Measurements from ENCODE around the gene AOC1.

The AOC1 gene

DNA sequence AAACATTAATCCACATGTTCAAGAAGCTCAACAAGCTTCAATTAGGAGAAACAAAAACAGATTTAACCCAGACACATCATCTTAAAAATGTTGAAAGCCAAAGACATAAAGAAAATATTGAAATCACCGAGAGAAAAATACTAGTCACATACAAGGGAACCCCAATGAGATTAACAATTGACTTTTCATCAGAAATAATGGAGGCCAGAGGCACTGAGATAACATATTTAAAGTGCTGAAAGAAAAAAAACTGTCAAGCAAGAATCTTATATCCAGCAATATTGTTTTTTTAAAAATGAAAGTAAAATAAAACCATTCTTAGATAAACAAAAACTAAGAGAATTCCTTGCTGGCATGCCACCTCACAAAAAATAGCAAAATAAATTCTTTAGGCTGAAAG is 28.9 kb downstream of the AOC1 start:
- no peak for TF ChIP-seq CTCF (IDR thresholded peaks at IDR 0.05)
- no peaks in the 10 kb centered on the region for H3K27me3 ChIP-seq
- no peak for DNase-seq
- intact Hi-C loops (cut with DNase I; ENCODE audit: low total_unique reads), result no loop called here
- no peak overlapping the region for H3K4me3 ChIP-seq
- H3K4me1 ChIP-seq, result no peaks in the 10 kb centered on the region
- H3K36me3 ChIP-seq, result no peaks in the 10 kb centered on the region
- H3K9me3 ChIP-seq, result peaks cover 0 to 28% (median 23%) of the 10 kb centered on the region in 3 donors
- no peak overlapping the region for H3K27ac ChIP-seq

DNA sequence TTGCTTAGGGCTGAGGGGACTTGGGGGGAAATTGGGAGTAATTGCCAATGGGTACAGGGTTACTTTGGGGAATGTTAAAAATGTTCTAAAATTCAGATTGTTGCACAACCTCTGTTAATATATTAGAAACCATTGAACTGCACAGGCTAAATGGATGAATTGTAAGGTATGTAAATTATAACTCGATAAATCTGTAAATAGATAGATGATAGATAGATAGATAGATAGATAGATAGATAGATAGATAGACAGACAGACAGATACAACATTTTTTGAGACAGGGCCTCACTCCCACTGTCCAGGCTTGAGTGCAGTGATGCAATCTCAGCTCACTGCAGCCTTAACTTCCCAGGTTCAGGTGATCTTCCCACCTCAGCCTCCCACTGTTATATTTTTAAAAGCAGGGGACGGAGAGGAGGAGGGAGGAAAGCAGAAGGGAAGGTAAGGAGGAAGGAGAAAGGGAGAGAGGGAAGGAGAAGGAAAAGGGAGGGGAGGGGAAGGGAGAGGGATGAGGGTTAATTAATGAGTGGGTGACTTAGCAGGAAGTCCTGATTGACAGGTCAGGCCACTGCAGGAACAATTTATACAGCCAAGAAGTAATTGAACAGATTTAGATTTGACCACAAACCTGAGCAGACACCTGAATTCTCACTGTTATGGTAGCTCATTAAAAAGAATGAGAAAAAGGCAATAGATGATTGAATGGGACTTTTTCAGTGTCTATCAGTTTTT is 38.7 kb downstream of the AOC1 start:
- no peak for TF ChIP-seq CTCF (IDR thresholded peaks at IDR 0.05)
- DNase-seq, result no peak
- no peaks in the 10 kb centered on the region for H3K9me3 ChIP-seq
- no peak overlapping the region for H3K4me3 ChIP-seq
- intact Hi-C loops (cut with DNase I; ENCODE audit: low total_unique reads), result no loop called here
- H3K27ac ChIP-seq, result no peak overlapping the region
- H3K4me1 ChIP-seq, result no peaks in the 10 kb centered on the region
- peaks cover 0 to 4% of the 10 kb centered on the region in 2 donors for H3K27me3 ChIP-seq
- H3K36me3 ChIP-seq, result no peaks in the 10 kb centered on the region

DNA sequence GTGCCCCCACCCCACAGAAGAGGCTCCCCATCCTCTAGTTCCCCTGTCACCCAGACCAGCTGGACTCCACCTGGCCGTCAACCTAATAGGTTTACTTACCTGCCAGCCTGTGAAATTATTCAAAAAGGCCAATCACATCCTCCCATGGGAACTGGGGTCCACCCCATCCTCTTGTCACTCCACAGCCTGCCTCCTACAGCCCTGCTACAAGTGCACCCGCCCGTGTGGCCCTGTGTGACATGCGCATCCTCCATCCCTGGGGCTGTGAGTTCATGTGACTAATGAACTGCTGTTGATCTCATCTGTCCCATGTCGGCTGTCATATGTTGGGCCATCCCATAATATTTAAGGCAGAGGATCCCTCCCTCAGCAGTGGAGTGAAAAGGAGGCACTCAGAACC is 39.4 kb downstream of the AOC1 start:
- no peak for DNase-seq
- Histone ChIP-seq H3K27me3 (peaks cover 0 to 11% of the 10 kb centered on the region in 2 donors), H3K36me3 (no peaks in the 10 kb centered on the region), H3K4me3 (no peak overlapping the region), H3K4me1 (no peaks in the 10 kb centered on the region), H3K9me3 (no peaks in the 10 kb centered on the region), H3K27ac (no peak overlapping the region)
- TF ChIP-seq CTCF (IDR thresholded peaks at IDR 0.05), result no peak
- intact Hi-C loops (cut with DNase I; ENCODE audit: low total_unique reads), result no loop called here

DNA sequence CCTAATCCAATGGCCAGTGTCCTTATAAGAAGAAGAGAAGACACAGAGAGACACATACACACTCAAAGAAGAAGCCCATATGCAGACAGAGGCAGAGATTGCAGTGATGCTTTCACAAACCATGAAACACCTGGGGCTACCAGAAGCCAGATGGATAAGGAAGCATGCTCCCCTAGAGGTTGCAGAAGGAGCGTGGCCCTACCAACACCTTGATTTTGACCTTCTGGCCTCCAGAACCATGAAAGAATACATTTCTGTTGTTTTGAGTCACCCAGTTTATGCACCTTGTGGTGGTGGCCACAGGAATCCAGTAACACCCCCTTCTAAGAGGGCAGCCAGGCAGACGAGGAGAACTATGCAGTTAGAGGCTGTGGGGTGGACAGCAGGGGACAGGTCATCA is 43.5 kb downstream of the AOC1 start:
- intact Hi-C loops (cut with DNase I; ENCODE audit: low total_unique reads), result loop anchor here (5.0 kb wide), 1 partner anchor 111 kb away; no protein-coding TSS in a partner anchor
- H3K4me3 ChIP-seq, result no peak overlapping the region
- no peak for DNase-seq

GRCh38 chr7:150896562-150897209 is 44.4 kb downstream of the AOC1 start:
- Histone ChIP-seq H3K36me3 (no peaks in the 10 kb centered on the region), H3K27ac (no peak overlapping the region), H3K27me3 (peaks cover 0 to 27% of the 10 kb centered on the region in 2 donors), H3K4me3 (no peak overlapping the region), H3K9me3 (no peaks in the 10 kb centered on the region), H3K4me1 (peaks cover 0 to 6% (median 0%) of the 10 kb centered on the region in 4 donors)
- no peak for DNase-seq
- intact Hi-C loops (cut with DNase I; ENCODE audit: low total_unique reads), result loop anchor here (5.0 kb wide), 1 partner anchor 111 kb away; no protein-coding TSS in a partner anchor
- TF ChIP-seq CTCF (IDR thresholded peaks at IDR 0.05), result no peak

More for the DNA sequence above, 43.5 kb downstream of the AOC1 start:
- Histone ChIP-seq H3K27ac (no peak overlapping the region), H3K36me3 (no peaks in the 10 kb centered on the region), H3K27me3 (peaks cover 0 to 27% of the 10 kb centered on the region in 2 donors), H3K9me3 (no peaks in the 10 kb centered on the region), H3K4me1 (peaks cover 0 to 6% (median 0%) of the 10 kb centered on the region in 4 donors)
- TF ChIP-seq CTCF (IDR thresholded peaks at IDR 0.05), result no peak
